PFSK-1 (cell line): ENCODE results near the gene LOXL4.

Source experiments
- FOXP2 ChIP-seq: optimal IDR thresholded peaks from 2 replicates; pipeline ENCODE3; 2011; ENCODE audit warnings: borderline replicate concordance, control low read depth, inconsistent platforms; ENCODE audit not compliant: insufficient read depth; ENCODE audit errors: extremely low read length, extremely low read depth
- POLR2AphosphoS5 ChIP-seq: IDR thresholded peaks from 2 replicates; pipeline ENCODE4 v1.6.1; 2012; ENCODE audit warnings: low read depth, mild to moderate bottlenecking, control low read depth, low read length, moderate library complexity
- REST ChIP-seq, 2 experiments: IDR thresholded peaks; 2 replicates each; pipeline versions ENCODE4 v1.6.1 to v1.8.0; 2011 to 2012; ENCODE audit warnings: low read depth in 2 of 2, low read length in 2 of 2, control low read depth in 1 of 2, inconsistent platforms in 1 of 2, mild to moderate bottlenecking in 1 of 2, moderate library complexity in 1 of 2; ENCODE audit not compliant: insufficient read depth in 1 of 2
- SIN3A ChIP-seq: IDR thresholded peaks from 2 replicates; pipeline ENCODE4 v1.6.1; 2012; ENCODE audit warnings: mild to moderate bottlenecking, low read length, moderate library complexity, borderline replicate concordance; ENCODE audit not compliant: insufficient read depth
- TAF1 ChIP-seq: IDR thresholded peaks from 2 replicates; pipeline ENCODE4 v1.6.1; 2012; ENCODE audit warnings: low read length, control low read depth, borderline replicate concordance; ENCODE audit not compliant: insufficient read depth

The LOXL4 gene

DNA sequence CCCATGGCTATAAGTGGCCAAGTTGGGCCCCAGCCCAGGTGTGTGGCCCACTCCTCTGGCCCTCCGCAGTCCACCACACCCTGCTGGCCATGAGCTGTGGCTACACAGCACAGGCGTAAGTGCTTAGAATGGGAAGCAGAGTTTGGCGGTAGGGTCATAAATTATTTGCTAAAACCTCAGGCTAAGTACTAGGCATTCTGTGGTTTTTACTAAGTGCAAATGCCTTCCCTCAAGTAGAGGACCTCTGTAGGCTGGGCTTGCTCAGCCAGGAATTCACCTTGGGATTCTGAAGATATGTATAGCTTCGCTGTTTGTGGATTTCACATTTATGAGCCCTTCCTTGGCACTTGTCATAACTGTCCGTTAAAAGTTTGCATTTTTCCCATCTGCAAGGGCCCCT is 44.8 kb upstream of the LOXL4 start:
- TF ChIP-seq TAF1 (no peak), REST (IDR thresholded peaks at IDR 0.05; ENCODE audit: insufficient read depth in 1 of 2, low read depth in 2 of 2, low read length in 2 of 2) (no peak), POLR2AphosphoS5 (no peak), SIN3A (no peak), FOXP2 (no peak)

- no peak for TF ChIP-seq SIN3A
These were observed 44.4 kb upstream of the LOXL4 start for GRCh38 chr10:98312349-98312748.

DNA sequence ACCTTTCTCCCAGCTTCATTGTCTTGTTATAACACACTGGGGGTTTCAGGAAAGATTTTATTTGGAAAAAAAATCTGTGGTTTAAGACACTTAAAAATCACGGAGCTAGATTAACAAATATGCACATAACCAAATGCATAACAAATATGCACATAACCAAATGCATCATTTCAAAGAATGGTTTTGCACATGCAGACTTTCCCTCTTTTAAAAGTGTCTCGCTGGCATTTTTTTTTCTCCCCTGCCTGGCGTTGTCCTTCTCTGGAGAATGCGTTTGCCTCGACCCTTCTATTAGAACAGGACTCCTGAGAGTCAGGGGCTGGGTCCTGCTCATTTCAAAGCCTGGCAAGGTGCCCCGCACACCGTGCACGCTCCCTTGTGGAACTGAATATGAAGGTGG is 42.7 kb upstream of the LOXL4 start:
- TF ChIP-seq REST (IDR thresholded peaks at IDR 0.05; ENCODE audit: insufficient read depth in 1 of 2, low read depth in 2 of 2, low read length in 2 of 2) (no peak), SIN3A (no peak), TAF1 (no peak), POLR2AphosphoS5 (no peak)

- TF ChIP-seq REST (IDR thresholded peaks at IDR 0.05; ENCODE audit: insufficient read depth in 1 of 2, low read depth in 2 of 2, low read length in 2 of 2) (no peak), FOXP2 (no peak), TAF1 (no peak), SIN3A (no peak), POLR2AphosphoS5 (no peak)
These were observed 41.7 kb upstream of the LOXL4 start for GRCh38 chr10:98309366-98310355.

DNA sequence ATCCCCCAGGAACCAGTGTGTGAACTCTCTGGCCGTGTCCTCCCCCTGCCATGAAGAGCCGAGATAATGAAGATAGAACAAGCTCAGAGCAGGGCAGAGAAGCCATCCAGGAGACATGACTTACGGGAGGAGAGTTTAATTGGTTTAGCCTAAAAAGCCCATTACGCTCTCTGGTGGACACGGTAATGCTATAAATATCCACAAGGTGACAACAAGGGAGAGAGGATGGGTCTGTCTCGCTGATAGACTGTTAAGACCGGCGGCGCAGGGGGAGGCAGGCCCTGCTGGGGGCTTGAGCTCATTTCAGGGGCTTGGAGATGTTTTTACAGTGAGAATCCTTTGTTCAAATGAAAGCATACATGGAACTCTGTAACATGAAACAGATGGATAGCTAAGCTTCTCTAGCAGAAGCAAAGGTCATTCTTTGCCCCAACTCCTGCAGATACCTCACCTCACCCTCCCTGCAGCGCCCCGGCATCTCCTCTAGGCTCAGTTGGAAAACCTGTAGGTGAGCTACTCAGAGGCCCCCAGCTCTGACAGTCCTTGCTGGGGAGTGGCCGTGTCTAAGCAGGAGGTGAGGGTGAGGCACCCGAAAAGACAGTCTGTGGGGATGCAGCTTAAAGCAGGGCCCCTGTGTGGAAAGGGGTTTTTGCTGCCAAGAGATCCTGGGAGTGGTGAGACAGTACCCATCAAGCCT is 40.8 kb upstream of the LOXL4 start:
- no peak for TF ChIP-seq SIN3A
- no peak for TF ChIP-seq TAF1
- TF ChIP-seq POLR2AphosphoS5 = no peak
- no peak for TF ChIP-seq REST (IDR thresholded peaks at IDR 0.05; ENCODE audit: insufficient read depth in 1 of 2, low read depth in 2 of 2, low read length in 2 of 2)
- TF ChIP-seq FOXP2 = no peak
